AG09319 (cell line): Measurements from ENCODE around the gene SAMD5.
"Not testable (repeated sequence)": the region's sequence is repeated elsewhere in the genome, so short reads cannot be mapped to it uniquely, and the experiment has no call there.

Experiments
- DNase-seq: peaks from one replicate; pipeline ENCODE4 v3.0.0-alpha.2; 2010; ENCODE audit warnings: low read depth; ENCODE audit errors: extremely low read depth
- TF ChIP-seq, protein P1 (sequence below): IDR thresholded peaks from 2 replicates; pipeline ENCODE4 v1.5.1; 2011; ENCODE audit warnings: low read depth, mild to moderate bottlenecking, inconsistent platforms, low read length, moderate library complexity

SAMD5 gene

DNA sequence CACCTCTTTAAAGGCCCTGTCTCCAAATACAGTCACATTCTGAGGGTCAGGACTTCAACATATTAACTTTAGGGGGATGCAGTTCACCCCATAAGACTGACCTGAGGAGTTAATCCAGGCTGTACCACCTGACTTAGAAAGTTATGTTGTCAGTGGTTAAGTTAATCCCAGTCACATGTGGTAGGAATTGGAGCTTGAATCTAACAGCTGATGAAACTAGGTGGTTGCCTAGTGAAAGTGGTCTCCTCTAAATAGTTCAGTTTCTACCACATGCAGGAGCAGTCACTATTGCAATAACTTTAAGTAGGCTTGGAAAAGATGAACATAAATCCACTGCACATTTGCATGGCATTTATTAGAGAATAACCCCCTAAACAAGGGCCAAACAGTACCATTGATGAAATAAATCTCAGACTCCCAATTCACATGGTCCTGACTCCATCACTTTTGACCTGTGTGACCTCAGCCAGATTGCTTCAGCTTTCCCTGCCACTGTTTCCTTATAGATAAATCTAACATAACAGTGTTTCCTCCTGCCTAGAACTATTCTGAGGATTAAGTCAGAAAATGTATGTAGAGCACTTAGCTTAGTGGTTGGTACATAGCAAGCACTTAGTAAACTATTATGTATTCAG lies 20.1 kb downstream of the SAMD5 start:
- TF ChIP-seq, protein P1, sequence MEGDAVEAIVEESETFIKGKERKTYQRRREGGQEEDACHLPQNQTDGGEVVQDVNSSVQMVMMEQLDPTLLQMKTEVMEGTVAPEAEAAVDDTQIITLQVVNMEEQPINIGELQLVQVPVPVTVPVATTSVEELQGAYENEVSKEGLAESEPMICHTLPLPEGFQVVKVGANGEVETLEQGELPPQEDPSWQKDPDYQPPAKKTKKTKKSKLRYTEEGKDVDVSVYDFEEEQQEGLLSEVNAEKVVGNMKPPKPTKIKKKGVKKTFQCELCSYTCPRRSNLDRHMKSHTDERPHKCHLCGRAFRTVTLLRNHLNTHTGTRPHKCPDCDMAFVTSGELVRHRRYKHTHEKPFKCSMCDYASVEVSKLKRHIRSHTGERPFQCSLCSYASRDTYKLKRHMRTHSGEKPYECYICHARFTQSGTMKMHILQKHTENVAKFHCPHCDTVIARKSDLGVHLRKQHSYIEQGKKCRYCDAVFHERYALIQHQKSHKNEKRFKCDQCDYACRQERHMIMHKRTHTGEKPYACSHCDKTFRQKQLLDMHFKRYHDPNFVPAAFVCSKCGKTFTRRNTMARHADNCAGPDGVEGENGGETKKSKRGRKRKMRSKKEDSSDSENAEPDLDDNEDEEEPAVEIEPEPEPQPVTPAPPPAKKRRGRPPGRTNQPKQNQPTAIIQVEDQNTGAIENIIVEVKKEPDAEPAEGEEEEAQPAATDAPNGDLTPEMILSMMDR, result no peak
- no peak for DNase-seq

DNA sequence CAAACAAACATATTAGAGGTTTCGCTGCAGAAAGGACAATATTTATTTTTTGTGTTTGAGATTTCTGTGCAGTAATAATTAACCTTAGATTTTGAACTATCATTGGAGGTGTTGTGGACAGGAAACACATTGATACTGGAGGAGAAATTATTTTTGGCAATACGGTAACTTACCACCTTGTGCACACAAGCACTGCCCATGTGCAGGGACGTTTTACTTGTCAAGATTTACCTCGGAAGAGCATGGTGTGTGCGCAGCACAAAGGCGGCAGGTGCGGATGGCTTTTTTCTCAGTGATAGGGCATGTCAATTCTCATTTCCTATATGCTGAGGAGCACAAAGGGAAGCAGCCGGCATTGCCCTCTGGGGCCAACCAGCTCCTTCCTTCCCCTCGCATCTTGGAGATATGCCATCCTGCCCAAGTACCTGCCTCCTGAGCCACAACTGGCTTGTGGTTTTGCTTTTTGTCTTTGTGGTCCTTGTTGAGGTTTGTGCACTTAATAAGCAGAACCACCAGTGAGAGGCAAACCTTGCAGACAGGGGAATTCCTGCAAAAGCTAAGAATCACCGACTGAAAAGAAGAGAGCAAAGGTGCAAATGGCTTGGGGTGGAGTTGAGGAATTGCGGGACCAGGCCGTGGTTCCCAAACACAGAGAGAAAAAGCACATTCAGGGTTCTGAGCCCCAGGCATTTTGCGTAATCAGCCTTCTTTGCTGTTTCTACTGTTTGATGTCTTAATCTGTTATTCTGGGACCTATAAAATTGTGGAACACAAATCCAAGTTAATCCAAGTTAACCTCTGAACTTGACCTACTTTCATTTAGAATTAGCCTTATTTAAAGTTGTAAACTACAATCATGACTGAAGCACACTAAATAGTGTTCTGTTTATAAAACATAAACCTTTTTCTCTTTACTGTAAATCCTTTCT lies 21.9 kb downstream of the SAMD5 start:
- DNase-seq, result no peak
- TF ChIP-seq, protein P1, result no peak

DNA sequence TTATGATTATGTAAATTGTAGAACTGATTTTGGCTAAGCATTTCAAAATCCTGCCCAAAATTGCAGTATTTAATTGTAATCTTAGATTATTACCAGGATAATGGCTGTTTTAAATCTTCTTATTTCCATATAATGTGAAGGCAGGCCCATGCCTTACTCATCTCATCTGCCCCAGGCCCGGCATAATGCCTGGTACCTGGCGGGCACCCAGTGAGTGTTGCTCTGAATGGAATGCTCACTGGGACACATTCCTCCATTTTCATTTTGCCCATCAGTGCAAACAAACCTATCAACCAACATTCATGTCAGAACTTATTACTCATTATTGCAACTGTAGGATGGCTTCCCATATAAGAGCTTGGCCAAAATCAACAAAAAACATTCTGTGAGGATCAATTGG lies 22.8 kb downstream of the SAMD5 start:
- TF ChIP-seq, protein P1, result no peak
- DNase-seq, result no peak

DNA sequence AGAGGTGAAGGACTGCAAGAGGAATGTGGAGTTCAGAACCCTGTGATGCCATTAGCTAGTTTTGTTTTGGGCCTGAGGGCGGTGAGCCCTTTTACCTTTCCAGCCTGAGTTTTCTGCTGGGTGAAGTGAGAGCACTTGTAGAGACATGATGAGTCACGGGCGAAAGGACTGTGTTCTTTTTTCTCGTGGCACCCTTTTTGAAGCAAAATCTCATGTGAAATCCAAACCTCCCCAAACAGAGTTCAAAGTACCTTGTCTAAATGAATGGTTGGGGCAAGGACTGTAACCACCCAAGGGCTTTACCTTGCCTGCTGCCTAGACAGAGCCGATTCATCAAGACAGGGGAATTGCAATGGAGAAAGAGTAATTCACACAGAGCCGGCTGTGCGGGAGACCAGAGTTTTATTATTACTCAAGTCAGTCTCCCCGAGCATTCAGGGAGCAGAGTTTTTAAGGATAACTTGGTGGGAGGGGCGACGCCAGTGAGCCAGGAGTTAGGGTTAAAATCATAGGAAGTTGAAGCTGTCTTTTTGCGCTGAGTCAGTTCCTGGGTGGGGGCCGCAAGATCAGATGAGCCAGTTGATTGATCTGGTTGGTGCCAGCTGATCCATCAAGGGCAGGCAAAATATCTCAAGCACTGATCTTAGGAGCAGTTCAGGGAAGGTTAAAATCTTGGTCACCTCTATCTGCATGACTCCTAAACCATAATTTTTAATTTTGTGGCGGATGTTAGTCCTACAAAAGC lies 25.8 kb downstream of the SAMD5 start:
- no peak for DNase-seq

DNA sequence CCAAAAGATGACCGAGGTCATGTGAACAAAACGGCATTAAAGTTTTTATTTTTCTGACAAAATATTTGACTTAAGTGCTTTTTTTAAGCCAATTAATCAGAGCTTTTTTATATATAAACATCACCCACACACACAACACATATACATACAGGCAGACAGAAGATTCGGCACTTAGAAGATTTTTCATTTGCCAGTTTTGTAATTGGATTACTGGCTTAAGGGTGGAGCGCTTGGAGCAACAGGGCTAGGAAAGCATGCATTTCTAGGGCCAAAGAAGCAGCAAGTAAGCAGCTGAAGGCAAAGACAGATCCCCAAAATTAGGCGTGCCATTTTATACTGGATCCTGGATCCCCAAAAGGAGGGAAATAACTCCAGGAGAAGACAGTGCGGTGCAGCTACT lies 30.3 kb downstream of the SAMD5 start:
- no peak for DNase-seq

More for the DNA sequence above, 25.8 kb downstream of the SAMD5 start:
- TF ChIP-seq, protein P1, result no peak

DNA sequence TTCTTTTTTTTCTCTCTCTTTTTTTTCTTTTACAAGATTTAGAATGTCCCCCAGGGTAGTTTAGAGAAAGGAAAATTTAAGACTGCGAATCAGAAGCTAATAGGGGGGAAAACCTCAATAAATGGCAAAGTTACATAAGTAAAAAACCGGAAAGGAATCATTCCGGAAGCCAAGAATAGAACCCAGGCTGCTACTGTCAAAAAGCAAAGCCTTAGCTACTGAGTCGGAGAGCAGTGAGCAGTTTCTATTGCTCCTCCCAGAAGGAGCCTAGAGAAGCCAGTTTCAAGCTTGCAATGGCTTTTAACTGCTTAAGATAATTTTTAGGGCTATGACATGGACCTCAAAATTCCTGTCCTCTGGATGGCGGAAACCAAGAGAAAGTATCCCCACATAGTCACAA lies 31.6 kb downstream of the SAMD5 start:
- no peak for DNase-seq
- TF ChIP-seq, protein P1, result no peak

More for the DNA sequence above, 30.3 kb downstream of the SAMD5 start:
- TF ChIP-seq, protein P1, result no peak

DNA sequence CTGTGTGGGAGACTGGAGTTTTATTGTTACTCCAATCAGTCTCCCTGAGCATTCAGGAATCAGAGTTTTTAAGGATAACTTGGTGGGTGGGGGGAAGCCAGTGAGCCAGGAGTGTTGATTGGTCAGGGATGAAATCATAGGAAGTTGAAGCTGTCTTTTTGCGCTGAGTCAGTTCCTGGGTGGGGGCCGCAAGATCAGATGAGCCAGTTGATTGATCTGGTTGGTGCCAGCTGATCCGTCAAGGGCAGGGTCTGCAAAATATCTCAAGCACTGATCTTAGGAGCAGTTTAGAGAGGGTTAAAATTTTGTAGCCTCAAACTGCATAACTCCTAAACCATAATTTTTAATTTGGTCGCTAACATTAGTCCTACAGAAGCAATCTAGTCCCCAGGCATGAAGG lies 33.9 kb downstream of the SAMD5 start:
- DNase-seq, result not testable (repeated sequence)
